HEK293 (cell line): ENCODE results near the gene PITRM1.
"Not testable (repeated sequence)": the region's sequence is repeated elsewhere in the genome, so short reads cannot be mapped to it uniquely, and the experiment has no call there.

Experiments
- CTCF ChIA-PET: fragments of 350-600 bp; formaldehyde crosslinking; extraction: SDS; loops from one replicate; lab custom pipeline; 2021; ENCODE audit warnings: antibody characterized with exemption; lab: Yijun Ruan, JAX
- POLR2A ChIA-PET: fragments of 300-600 bp; formaldehyde crosslinking; extraction: SDS; loops from one replicate; lab custom pipeline; 2020; ENCODE audit warnings: antibody characterized with exemption, inconsistent platforms; lab: Yijun Ruan, JAX
- H3K27ac ChIP-seq: fragments of 200-500 bp; sonication (Bioruptor generic); 2 replicates; pipeline ENCODE4 v1.5.1; 2014; ENCODE audit warnings: low read depth, low read length, control low read depth, inconsistent platforms; ENCODE audit errors: extremely low read depth
- H3K36me3 ChIP-seq, 2 experiments: fragments of 200-500 bp in 1 of 2; sonication (Bioruptor generic) in 1 of 2; 1 replicate in 1 of 2; 2 replicates in 1 of 2; pipeline ENCODE4 v1.5.1; 2014 to 2017; ENCODE audit warnings: inconsistent platforms in 2 of 2, low read length in 2 of 2; ENCODE audit not compliant: control insufficient read depth in 2 of 2, insufficient read depth in 1 of 2
- H3K4me1 ChIP-seq: fragments of 200-500 bp; sonication (Bioruptor generic); 2 replicates; pipeline ENCODE4 v1.5.1; 2014; ENCODE audit warnings: mild to moderate bottlenecking, low read length, inconsistent platforms; ENCODE audit not compliant: control insufficient read depth, insufficient read depth
- H3K4me3 ChIP-seq: 2 replicates; pipeline ENCODE4 v1.5.1; 2011; ENCODE audit warnings: low read depth, mild to moderate bottlenecking, control low read depth, low read length, moderate library complexity
- H3K9me3 ChIP-seq: fragments of 200-500 bp; sonication (Bioruptor generic); 2 replicates; pipeline ENCODE4 v1.5.1; 2014; ENCODE audit warnings: low read depth, low read length, inconsistent platforms; ENCODE audit not compliant: control insufficient read depth, insufficient read depth
- FEZF1 ChIP-seq: fragments of 450-650 bp; formaldehyde crosslinking; IDR thresholded peaks from 2 replicates; pipeline ENCODE4 v1.5.1; 2016; ENCODE audit warnings: missing biosample characterization, missing genetic modification characterization
- GFI1B ChIP-seq: fragments of 450-650 bp; formaldehyde crosslinking; IDR thresholded peaks from 2 replicates; pipeline ENCODE4 v1.5.1; 2016; ENCODE audit warnings: missing biosample characterization, missing genetic modification characterization
- KLF1 ChIP-seq: fragments of 450-650 bp; formaldehyde crosslinking; IDR thresholded peaks from 2 replicates; pipeline ENCODE4 v1.5.1; 2016; ENCODE audit warnings: missing biosample characterization, missing genetic modification characterization
- PBX3 ChIP-seq: sonication (generic); formaldehyde crosslinking; IDR thresholded peaks from 2 replicates; pipeline ENCODE4 v1.8.1; 2022; ENCODE audit warnings: mild to moderate bottlenecking, moderate library complexity, missing genetic modification reagents
- RBAK ChIP-seq: fragments of 450-650 bp; formaldehyde crosslinking; IDR thresholded peaks from 2 replicates; pipeline ENCODE4 v1.5.1; 2016; ENCODE audit warnings: missing biosample characterization, missing genetic modification characterization
- SCRT2 ChIP-seq: fragments of 450-650 bp; formaldehyde crosslinking; IDR thresholded peaks from 2 replicates; pipeline ENCODE4 v1.5.1; 2016; ENCODE audit warnings: missing biosample characterization, missing genetic modification characterization
- SP2 ChIP-seq: fragments of 450-650 bp; formaldehyde crosslinking; IDR thresholded peaks from 2 replicates; pipeline ENCODE4 v1.5.1; 2016; ENCODE audit warnings: missing biosample characterization, missing genetic modification characterization
- TSHZ1 ChIP-seq: fragments of 450-650 bp; formaldehyde crosslinking; IDR thresholded peaks from 2 replicates; pipeline ENCODE4 v1.5.1; 2016; ENCODE audit warnings: missing biosample characterization, missing genetic modification characterization, borderline replicate concordance
- ZBTB48 ChIP-seq: fragments of 450-650 bp; formaldehyde crosslinking; IDR thresholded peaks from 2 replicates; pipeline ENCODE4 v1.5.1; 2016; ENCODE audit warnings: missing biosample characterization, missing genetic modification characterization
- ZEB2 ChIP-seq: fragments of 450-650 bp; formaldehyde crosslinking; IDR thresholded peaks from 2 replicates; pipeline ENCODE4 v1.5.1; 2016; ENCODE audit warnings: missing biosample characterization, missing genetic modification characterization
- ZNF132 ChIP-seq: fragments of 450-650 bp; formaldehyde crosslinking; IDR thresholded peaks from 2 replicates; pipeline ENCODE4 v1.5.1; 2017; ENCODE audit warnings: missing biosample characterization, missing genetic modification characterization, borderline replicate concordance
- ZNF138 ChIP-seq: fragments of 450-650 bp; formaldehyde crosslinking; IDR thresholded peaks from 2 replicates; pipeline ENCODE4 v1.5.1; 2016; ENCODE audit warnings: missing biosample characterization, missing genetic modification characterization, borderline replicate concordance
- ZNF19 ChIP-seq: fragments of 450-650 bp; formaldehyde crosslinking; IDR thresholded peaks from 2 replicates; pipeline ENCODE4; 2016; ENCODE audit warnings: missing biosample characterization, missing genetic modification characterization, low read depth
- ZNF571 ChIP-seq: fragments of 450-650 bp; formaldehyde crosslinking; IDR thresholded peaks from 2 replicates; pipeline ENCODE4 v1.5.0; 2017; ENCODE audit warnings: missing biosample characterization, missing genetic modification characterization
- ZNF596 ChIP-seq: fragments of 450-650 bp; IDR thresholded peaks from 2 replicates; pipeline ENCODE4 v1.5.0; 2018; ENCODE audit warnings: missing biosample characterization, mild to moderate bottlenecking, missing genetic modification characterization, moderate library complexity
- ZNF654 ChIP-seq: fragments of 450-650 bp; formaldehyde crosslinking; IDR thresholded peaks from 2 replicates; pipeline ENCODE4 v1.5.1; 2016; ENCODE audit warnings: low read depth, missing biosample characterization, missing genetic modification characterization
- TF ChIP-seq, protein P1 (sequence below): fragments of 450-650 bp; formaldehyde crosslinking; IDR thresholded peaks from 2 replicates; pipeline ENCODE4 v1.5.1; 2016; ENCODE audit warnings: missing biosample characterization, missing genetic modification characterization
- TF ChIP-seq, protein P2 (sequence below): fragments of 450-650 bp; formaldehyde crosslinking; IDR thresholded peaks from 2 replicates; pipeline ENCODE4 v1.5.1; 2016; ENCODE audit warnings: missing biosample characterization, missing genetic modification characterization
- TF ChIP-seq, protein P3 (sequence below): fragments of 450-650 bp; formaldehyde crosslinking; IDR thresholded peaks from 2 replicates; pipeline ENCODE4 v1.5.1; 2016; ENCODE audit warnings: missing biosample characterization, missing genetic modification characterization

The PITRM1 gene

GRCh38 chr10:3222068-3222467, 49.5 kb upstream of the PITRM1 start:
- Histone ChIP-seq H3K4me1 (no peaks in the 10 kb centered on the region; the same call in 1 of the 2 replicates), H3K9me3 (no peaks in the 10 kb centered on the region), H3K4me3 (no peak overlapping the region), H3K27ac (no peak overlapping the region)
- ChIA-PET CTCF (interaction anchor here (1.5 kb wide), 1 partner anchor 17 kb away, joined by 3 read pairs; no protein-coding TSS in a partner anchor), POLR2A (no interaction called here)
- TF ChIP-seq ZNF571 (tag by site-specific recombination) (no peak), ZNF654 (tag by site-specific recombination) (peak; percentile 27; the same call in 1 of the 2 replicates), KLF1 (tag by site-specific recombination) (no peak), SCRT2 (tag by site-specific recombination) (peak; percentile 63), ZNF19 (tag by site-specific recombination) (no peak), PBX3 (CRISPR knock-in tag) (no peak), ZBTB48 (tag by site-specific recombination) (no peak), ZEB2 (tag by site-specific recombination) (no peak), ZNF132 (tag by site-specific recombination) (no peak), FEZF1 (tag by site-specific recombination) (no peak), ZNF596 (tag by site-specific recombination) (no peak)
- TF ChIP-seq, protein P1, sequence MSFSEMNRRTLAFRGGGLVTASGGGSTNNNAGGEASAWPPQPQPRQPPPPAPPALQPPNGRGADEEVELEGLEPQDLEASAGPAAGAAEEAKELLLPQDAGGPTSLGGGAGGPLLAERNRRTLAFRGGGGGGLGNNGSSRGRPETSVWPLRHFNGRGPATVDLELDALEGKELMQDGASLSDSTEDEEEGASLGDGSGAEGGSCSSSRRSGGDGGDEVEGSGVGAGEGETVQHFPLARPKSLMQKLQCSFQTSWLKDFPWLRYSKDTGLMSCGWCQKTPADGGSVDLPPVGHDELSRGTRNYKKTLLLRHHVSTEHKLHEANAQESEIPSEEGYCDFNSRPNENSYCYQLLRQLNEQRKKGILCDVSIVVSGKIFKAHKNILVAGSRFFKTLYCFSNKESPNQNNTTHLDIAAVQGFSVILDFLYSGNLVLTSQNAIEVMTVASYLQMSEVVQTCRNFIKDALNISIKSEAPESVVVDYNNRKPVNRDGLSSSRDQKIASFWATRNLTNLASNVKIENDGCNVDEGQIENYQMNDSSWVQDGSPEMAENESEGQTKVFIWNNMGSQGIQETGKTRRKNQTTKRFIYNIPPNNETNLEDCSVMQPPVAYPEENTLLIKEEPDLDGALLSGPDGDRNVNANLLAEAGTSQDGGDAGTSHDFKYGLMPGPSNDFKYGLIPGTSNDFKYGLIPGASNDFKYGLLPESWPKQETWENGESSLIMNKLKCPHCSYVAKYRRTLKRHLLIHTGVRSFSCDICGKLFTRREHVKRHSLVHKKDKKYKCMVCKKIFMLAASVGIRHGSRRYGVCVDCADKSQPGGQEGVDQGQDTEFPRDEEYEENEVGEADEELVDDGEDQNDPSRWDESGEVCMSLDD (tag by site-specific recombination) = no peak
- TF ChIP-seq, protein P2, sequence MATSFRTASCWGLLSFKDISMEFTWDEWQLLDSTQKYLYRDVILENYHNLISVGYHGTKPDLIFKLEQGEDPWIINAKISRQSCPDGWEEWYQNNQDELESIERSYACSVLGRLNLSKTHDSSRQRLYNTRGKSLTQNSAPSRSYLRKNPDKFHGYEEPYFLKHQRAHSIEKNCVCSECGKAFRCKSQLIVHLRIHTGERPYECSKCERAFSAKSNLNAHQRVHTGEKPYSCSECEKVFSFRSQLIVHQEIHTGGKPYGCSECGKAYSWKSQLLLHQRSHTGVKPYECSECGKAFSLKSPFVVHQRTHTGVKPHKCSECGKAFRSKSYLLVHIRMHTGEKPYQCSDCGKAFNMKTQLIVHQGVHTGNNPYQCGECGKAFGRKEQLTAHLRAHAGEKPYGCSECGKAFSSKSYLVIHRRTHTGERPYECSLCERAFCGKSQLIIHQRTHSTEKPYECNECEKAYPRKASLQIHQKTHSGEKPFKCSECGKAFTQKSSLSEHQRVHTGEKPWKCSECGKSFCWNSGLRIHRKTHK (tag by site-specific recombination) = no peak
- TF ChIP-seq, all 188 proteins: peak for 2
- no peaks in the 10 kb centered on the region for H3K36me3 ChIP-seq

GRCh38 chr10:3221601-3222000, 49.0 kb upstream of the PITRM1 start:
- CTCF ChIA-PET = interaction anchor here (1.5 kb wide), 1 partner anchor 17 kb away, joined by 3 read pairs; no protein-coding TSS in a partner anchor
- H3K9me3 ChIP-seq, H3K4me3 ChIP-seq, H3K27ac ChIP-seq, POLR2A ChIA-PET, H3K4me1 ChIP-seq, H3K36me3 ChIP-seq: not testable (repeated sequence)

GRCh38 chr10:3220853-3221252, 48.3 kb upstream of the PITRM1 start:
- Histone ChIP-seq H3K4me1 (no peaks in the 10 kb centered on the region), H3K27ac (no peak overlapping the region), H3K36me3 (no peaks in the 10 kb centered on the region), H3K9me3 (no peaks in the 10 kb centered on the region), H3K4me3 (no peak overlapping the region)
- ChIA-PET POLR2A (interaction anchor here (1.2 kb wide), 1 partner anchor 565 kb away, joined by 3 read pairs; the partner anchor contains the start of gene KLF6), CTCF (interaction anchor here (0.6 kb wide), 2 partner anchors 11 to 329 kb away, joined by 3 read pairs; no protein-coding TSS in a partner anchor)
- peak; percentile 28; the same call in 1 of the 2 replicates for TF ChIP-seq SP2
- TF ChIP-seq, protein P3, sequence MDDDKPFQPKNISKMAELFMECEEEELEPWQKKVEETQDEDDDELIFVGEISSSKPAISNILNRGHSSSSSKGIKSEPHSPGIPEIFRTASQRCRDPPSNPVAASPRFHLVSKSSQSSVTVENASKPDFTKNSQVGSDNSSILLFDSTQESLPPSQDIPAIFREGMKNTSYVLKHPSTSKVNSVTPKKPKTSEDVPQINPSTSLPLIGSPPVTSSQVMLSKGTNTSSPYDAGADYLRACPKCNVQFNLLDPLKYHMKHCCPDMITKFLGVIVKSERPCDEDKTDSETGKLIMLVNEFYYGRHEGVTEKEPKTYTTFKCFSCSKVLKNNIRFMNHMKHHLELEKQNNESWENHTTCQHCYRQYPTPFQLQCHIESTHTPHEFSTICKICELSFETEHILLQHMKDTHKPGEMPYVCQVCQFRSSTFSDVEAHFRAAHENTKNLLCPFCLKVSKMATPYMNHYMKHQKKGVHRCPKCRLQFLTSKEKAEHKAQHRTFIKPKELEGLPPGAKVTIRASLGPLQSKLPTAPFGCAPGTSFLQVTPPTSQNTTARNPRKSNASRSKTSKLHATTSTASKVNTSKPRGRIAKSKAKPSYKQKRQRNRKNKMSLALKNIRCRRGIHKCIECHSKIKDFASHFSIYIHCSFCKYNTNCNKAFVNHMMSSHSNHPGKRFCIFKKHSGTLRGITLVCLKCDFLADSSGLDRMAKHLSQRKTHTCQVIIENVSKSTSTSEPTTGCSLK (tag by site-specific recombination) = no peak
- no peak for TF ChIP-seq GFI1B (tag by site-specific recombination)
- TF ChIP-seq RBAK (tag by site-specific recombination) = no peak
- no peak for TF ChIP-seq ZNF138 (tag by site-specific recombination)
- peak; percentile 99 for TF ChIP-seq TSHZ1 (tag by site-specific recombination)
